Measurements from ENCODE around the gene ARMH3. TPM values are rescaled to one million over a fixed set of nuclear protein-coding genes. Genes with fewer than 3 reads are reported as not detected.

ARMH3 gene
- total RNA-seq, 1 donor from 2014 or later: 5.3 TPM

DNA sequence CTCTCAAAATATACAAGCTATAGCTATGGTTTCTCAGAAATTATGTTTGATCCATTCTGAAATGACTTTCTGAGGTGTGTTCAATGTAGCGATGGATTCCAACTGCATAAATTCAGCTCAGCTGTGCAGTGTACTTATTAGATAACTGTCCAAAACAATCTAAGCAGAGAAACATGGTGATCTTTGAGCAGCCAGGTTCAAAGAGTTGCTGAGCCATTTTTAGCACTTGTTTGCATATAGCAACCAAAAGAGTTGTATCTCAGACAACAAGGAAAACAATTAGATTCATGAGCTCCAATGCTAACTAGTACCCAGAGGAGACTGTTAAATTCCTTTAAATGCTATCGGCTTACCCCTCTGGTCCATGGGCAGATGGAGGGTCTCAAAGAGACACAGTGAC lies 196.4 kb downstream of the ARMH3 start:
- no peak for DNase-seq (ENCODE audit: low read depth in 2 of 2)

DNA sequence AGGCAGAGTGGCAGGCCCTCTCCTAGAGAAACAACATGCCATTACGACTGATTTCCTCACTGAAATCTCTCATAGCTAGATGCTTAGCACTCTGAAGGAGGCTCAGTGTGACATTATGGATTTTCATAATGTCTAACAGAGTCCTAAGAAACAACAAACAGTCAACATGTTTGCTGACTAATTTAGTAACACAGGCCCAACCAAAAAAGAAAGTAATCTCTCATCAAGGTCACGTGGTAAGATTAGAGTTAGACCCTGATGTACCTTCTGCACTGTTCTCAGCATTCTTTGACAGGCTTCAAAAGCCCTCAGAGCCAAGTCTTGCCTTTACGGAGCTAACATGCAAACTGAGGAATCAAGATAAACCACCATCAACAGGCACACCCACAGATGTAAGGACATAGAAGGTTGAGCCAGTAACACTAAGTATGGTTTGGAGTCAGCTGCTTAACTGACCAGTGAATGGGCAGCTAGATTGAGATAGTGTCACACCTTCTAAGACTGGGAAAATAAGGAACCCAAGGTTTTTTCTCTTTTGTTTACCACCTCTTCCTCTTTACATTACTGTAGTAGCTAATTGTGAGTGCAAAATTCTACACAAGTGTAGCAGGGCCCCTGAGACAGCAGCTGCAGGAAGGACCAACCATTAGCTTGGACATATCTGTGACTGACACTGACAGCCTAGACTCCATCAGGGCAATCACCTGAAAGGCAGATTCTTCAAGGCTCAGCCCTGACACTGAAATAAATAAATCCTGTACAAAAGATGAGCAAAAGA lies 197.1 kb downstream of the ARMH3 start:
- DNase-seq (ENCODE audit: low read depth in 2 of 2): no peak

DNA sequence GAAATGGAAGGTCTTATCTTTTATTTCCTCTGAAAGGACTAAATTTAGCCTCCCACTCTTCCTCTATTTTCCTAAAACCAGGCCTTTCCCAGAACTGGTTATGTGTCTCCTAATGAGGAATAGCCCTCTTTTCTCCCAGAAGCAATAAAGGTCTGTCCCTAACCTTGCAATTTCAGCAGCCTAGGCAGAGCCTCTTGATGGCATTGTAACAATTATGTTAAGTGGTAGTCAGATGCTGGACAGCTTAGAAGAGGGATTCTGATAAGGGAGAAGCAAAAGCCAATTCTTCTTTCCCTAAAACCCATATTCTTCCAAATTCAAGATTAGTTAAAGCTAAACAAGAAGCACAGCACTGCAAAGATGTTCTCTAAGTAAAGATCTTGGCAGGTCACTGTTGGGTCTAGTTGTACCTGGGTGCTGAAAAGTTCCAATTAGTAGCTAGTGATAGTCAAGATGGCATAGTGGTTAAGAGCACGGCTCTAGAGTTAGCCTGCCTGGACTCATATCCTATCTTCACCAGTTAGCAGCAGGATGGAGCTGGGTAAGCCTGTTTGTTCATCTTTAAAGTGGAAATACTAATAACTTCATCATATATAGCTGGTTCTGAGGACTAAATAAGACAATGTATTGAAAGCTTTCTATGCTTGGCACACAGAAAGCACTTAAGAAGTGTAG lies 198.0 kb downstream of the ARMH3 start:
- DNase-seq (ENCODE audit: low read depth in 2 of 2): no peak

DNA sequence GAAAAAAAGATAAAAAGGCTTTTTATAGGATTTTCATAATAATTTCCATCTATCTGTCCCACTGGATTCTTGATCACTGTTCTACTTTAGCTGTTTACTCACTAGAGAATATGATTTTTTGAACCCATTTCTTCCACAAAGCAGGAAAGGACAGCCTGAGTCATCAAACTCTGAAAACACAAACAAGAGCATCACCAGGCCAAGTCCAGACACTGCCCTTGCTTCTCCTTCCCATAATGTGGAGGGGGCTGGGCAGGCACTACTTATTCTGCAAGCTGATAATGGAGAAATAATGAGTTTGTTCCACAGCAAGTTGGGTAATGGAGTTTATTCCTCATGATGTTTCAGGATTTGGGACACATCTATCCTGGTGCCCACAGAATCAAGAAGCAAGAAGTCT lies 199.3 kb downstream of the ARMH3 start:
- peak in 1 of 2 donors; percentile 72 for DNase-seq (ENCODE audit: low read depth in 2 of 2)

DNA sequence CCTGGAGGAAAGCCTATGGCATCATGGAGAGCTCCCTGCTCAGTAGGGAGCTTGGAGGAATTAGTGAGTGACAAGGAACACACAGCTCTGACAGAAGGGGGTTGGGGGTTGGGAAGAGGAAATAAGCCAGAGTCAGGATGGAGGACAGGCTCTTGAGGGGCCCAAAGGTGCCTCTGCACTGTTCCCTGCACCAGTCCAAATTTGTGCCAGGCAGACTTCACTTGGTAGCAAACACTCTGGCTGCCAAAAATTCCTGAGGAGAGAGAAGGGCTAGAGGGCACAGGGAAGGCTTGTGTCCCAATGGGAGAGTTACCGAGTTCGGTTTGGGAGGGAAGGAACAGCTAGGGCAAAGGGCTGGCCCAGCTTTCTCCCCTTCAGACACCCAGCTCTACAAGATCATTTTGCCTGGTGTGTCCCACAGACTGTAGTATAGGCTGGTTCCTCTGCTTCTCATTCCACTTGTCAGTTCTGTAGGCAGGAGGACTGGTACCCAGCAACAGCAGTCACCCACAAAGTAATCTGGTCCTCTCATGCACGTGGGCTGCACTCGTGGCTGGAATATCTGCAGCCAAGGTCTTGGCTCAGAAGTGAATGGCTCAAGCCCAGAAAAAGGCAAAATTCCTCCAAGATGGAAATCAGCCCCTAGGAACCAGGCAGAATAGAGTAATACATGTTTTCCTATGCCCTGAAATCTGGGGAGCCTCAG lies 204.4 kb downstream of the ARMH3 start:
- no peak for DNase-seq (ENCODE audit: low read depth in 2 of 2)

DNA sequence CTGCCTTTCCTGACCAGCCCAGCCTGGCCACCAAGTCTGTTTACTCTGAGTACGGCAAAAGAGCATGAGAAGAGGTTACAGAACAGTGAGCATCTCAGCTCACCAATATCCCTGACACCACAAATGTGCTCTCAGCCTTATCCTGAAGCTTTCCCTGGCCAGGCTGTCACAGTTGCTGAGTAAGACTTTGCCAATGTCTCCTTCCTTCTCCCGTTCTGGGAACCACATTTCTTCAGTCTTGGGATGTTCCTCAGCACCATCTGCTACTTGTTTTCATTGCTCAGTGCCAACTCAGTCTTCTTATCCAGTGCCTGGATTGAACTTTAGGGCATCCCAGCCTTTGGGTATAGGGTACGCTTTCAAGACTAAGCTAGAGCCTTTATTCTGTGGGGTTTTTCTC lies 205.2 kb downstream of the ARMH3 start:
- DNase-seq (ENCODE audit: low read depth in 2 of 2): no peak

DNA sequence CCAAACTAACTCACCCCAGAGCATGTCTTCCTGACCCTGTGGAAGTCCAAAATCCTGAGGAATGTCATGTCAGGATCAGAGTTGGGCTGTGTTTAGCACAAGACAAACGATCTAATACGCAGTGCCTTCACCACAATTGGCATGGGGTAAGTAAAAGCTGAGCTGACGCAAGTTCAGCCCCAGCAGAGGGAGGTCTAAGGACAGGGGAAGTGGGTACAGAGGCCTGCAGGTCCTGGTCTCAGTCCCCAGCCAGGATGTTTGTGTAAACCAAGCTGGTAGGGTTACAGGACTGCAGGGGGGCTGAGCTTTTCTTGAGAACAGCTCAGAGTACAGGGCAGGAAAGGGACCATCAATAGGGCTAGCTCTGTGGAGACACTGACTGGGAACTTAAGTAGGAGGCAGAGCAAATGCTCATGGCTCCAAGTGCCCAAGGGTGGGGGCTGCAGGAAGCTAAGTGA lies 207.1 kb downstream of the ARMH3 start:
- DNase-seq (ENCODE audit: low read depth in 2 of 2): peak in 1 of 2 donors; percentile 29

DNA sequence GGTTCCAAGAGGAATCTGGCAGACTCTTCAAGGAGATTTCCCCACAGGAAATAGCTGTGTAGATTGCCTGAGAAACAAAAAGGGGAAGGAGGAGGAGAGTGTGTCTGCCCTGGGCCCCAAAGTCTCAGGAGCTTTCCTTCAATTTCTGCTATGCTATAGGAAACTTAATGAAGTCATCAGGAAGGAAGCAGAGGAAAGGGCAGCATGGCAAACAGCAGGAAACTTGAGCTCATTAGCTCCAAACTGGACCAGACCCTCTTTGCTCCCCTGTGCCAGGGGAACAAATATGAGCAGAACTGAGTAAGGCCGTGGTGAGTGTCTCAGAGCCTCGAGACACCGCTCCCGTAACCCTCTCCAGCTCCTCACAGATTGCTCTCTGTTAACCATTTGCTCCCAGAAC lies 207.6 kb downstream of the ARMH3 start:
- peak in 1 of 2 donors; percentile 52 for DNase-seq (ENCODE audit: low read depth in 2 of 2)

DNA sequence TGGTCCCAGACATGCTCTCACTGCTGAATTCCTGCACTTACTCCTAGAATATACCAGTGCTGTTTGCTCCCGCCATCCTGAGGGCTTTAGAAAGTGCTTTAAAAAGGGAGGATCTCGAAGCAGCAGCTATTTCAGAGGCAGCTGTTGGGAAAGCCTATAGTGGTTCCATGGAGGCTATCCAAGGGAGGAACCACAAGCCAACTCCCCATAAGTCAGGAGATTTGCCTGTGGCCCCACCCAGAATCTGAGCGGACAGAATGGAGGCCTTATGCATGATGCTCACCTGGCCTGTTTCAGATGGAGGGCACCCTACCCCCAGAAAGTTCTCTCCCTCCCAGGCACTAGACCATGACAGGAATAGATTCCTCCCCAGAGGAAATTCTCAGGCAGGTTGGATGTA lies 210.1 kb downstream of the ARMH3 start:
- no peak for DNase-seq (ENCODE audit: low read depth in 2 of 2)

DNA sequence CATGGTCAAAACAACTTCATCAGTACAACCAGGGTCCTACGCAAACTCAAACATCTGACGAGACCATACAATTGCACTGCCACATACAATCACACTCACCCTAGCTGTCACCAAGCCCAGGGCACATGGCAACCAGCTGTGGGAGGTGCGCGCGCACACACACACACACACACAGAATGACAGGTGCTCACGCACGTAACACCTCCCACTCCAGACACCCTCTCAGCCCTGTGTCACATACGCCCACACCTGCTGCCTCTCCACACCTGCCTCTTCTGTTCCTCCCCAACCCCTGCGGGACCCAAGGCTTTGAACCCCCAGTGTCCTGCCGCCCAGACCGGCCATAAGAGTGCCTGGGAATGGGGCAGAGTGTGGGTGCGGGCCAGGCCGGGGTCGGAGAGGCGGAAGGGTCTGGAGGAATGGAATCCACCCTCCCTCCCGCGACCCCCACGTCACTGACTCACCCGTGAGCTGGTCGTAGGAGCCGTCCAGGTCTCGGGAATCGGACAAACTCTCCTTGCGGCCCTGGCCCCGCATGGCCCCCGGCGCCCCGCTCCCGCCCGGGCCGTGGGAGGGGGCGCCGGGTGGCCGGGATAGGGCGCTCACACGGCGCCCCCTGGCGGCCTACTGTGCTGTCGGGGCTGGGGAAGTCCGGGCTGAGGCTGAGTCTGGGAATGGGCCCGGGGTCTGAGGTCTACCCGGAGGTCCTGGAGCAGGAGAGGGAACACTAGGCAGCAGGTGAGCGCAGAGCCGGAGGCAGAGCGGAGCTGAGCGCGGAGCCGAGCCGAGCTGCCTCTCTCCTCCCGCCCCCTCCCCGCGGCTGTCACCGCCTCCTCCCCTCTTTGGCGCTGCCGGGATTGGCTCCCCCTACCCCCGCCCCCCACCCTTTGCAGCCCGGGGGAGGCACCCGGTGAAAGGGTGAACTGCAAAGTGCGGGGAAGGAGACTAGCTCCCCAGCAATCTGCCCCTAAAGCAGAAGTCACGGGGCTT lies 212.6 kb downstream of the ARMH3 start, which contains the start of gene KCNIP2:
KCNIP2 (minus strand) TSS at position 769 of the 990 bp plus-strand sequence; CDS start at position 537, 232 bp downstream.
- DNase-seq (ENCODE audit: low read depth in 2 of 2): no peak

DNA sequence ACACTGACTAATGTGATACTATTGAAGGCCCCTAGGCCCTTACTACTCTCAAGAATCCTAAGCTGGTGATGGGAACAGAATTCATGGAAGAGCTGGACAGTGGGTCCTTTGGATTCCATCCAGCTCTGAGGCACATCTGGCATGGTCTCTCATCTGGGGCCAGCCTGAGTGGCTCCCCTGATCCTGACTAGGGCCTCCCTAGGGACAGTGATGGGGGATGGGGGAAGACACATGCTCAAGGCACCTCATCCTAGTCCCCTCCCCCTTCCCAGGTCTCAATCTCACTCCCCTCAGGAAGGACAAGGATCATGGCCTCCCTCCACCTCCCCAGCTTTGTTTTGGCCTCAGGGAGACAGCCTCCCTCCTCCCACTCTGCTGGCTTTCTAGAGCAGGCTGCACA lies 214.1 kb downstream of the ARMH3 start:
- DNase-seq (ENCODE audit: low read depth in 2 of 2): no peak

DNA sequence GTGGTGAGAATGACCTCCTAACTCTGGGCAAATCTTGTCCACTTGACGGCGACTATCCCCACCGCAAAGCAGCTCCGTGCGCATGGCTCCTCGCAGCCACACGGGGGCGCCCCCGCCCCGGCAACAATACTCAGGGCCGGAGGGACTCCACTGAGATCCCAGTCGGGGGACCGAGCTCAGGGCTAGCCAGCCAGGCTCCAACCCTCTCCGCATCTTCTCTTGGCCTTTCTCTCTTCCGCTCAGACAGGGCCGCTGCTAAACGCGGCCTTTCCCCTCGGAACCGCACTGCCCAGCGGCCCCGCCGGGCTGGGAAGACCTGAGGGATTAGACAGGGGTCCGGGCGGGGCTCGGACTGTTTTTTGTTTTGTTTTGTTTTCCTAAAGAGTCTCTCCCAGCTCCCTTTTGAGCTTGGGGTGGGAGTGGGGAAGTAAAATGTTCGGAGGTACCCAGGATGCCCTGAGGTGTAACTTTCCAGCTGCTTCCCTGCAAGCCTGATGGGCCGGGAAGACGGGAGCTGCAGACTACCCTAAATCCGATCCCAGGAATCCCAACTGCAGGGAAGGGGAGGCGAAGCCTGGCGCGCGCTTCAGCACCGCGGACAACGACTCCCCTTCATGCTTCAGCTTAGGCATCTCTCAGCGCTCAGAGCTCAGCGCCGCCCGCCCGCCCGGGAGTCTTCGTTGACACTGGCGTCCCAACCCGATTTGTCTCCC lies 215.1 kb downstream of the ARMH3 start:
- peak; percentile 48 to 84 for DNase-seq (ENCODE audit: low read depth in 2 of 2)

DNA sequence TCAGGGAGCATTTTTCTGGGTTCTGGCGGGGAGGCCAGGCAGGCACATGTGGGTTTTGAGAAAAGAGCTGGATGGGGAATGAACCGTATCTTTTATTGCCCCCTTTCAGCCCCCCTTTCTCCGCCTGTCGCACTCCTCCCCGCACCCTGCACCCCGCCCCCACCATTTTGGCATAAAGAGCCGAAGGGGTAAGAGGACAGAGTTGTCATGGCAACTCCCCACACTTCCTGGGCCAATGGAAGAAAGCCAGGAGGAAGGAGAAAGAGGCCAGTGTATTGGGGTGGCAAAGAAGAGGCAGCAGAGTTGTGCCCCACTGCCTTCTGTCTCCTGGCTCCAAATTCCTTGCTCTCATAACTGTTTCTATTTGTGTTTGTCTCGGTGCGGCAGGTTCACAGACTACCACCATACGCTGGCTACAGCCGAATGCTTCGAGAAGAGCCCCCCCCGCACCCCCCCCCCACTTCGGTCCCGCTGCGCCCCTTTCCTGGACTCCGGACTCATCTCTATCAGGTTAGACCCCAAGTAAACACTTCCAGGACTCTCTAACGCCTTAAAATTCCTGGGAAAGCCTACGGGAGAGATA lies 215.8 kb downstream of the ARMH3 start:
- no peak for DNase-seq (ENCODE audit: low read depth in 2 of 2)

DNA sequence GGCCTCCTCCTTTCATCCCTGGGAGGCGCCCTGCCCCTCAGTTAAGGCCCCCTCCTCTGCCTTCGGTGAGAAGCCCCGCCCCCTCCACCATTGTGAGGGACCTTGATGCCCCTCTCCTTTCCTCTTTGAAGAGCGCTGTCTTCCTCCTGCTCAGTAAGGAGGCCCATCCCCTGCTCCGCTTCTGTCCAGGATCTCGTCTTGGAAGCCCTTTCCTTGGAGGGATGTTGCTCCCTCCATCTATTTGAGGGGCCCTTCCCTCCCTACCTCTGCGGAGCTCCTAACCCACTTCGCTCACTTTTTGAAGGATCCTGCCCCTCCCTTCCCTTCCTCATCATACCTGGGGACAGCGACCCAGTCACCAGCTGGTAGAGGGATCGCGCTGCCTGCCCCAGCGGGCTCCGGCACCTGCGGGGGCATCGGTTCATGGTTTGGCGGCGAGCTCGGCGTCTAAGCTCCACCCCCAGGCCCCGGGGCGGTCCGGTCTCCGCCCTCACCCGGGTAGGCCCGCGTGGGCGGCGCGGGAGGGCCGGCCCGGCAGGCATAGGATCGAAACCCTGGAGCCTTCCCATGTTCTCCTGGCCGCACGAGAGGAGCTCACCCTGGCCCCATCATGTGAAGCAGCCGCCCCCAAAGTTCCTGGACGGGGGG lies 216.4 kb downstream of the ARMH3 start:
- DNase-seq (ENCODE audit: low read depth in 2 of 2): peak in 1 of 2 donors; percentile 35

DNA sequence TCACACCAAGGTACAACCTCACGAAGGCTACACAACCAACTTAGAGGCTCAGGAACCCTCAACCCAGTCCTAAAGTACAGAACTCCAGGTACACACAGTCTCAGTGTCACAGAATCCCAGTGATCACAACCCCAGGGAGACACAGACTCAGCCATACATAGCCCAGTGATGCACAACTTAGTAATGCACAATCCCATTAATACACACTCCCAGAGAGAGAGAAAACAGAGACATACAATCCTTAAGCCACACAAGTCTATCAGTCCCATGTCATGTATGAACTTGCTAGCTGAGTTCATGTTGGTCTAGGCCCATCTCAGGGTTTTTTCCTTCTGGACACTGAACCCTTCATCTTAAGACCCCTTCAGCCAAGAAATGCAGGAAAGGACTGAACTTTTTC lies 217.0 kb downstream of the ARMH3 start:
- no peak for DNase-seq (ENCODE audit: low read depth in 2 of 2)

DNA sequence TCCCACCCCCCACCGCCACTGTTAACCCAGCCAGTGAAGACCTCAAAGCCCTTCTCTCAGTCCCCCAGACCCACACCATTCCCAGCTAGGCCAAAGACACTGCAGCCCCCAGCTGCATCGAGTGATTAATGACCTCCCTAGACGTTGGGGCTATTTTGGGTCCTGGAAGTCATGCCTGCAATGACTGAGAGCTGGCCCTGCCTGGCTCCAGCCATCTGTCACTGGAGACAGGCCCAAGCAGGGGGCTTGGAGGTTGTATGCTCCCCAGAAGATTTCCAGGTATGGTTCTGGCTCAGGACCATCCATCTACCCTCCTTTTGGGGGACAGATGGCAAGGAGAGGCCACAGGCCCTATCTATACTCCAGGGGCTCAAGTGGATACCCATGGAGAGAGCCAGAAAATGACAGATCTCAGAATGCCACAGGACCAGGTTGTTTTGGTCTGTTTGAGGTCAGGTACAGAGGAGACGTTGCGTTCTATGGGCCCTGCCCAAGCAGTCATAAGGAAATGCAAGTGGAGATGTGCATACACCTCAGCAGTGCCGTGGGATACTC lies 217.5 kb downstream of the ARMH3 start:
- DNase-seq (ENCODE audit: low read depth in 2 of 2): no peak

DNA sequence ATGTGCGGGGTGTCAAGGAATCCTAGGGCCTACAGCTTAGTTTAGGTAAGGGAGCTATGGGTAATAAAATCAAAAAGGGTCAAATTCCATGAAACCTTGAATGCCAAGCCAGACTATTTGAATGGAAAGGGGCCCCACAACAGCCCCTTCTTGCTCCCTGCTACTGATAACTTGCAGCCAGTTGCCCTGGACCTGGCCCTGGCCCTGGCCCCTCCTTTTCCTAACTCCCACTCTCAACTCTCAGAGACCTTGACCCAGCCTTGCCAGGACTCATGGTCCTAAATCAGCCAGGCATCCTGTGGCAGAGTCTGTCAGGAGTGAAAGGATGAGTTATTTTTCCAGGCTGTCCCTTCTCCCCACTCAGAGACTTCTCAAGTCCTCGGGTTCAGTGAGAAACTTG lies 218.2 kb downstream of the ARMH3 start:
- no peak for DNase-seq (ENCODE audit: low read depth in 2 of 2)

DNA sequence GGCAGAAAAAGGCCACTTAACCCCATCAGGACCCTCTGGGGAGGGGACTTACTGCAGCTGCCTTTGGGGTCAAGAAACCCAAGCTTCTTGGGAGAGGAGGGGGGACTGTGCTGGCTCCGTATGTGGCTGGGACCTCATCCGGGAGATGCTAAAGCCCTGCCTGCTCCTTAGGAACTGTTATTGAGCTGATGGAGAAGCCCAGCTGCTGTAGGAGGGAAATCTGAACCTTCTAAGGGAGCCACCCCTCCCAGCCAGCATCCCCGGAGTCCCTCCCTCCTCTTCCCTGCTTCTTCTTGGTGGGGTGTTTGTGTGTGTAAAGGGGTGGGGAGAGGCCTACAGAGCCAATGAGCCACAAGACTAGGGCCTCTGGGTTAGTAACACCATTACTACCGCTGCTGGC lies 220.6 kb downstream of the ARMH3 start:
- DNase-seq (ENCODE audit: low read depth in 2 of 2): no peak

DNA sequence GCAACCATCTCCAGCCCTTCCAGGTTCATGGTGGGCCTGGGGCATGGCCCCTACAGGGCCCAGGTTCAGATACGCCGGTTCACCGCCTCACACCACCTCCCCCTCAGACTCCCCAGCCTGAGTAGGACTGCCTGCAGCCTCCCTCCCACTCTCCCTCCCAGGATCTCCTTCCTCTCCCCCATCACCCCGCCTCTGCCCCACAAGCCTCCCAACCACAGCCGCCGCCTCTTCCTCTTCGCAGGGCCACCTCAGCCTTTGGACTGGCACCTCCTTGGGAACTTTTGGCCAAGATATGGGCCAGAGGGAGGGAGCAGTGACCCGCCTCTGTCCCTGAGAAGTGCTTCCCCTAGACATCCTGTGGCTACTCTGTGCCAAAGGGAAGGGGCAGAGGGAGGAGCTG lies 221.6 kb downstream of the ARMH3 start:
- no peak for DNase-seq (ENCODE audit: low read depth in 2 of 2)
